Measurements from ENCODE around the gene USP2. TPM values are rescaled to one million over a fixed set of nuclear protein-coding genes. Genes with fewer than 3 reads are reported as not detected.

USP2 gene
- total RNA-seq, 1 donor: 0.43 TPM

DNA sequence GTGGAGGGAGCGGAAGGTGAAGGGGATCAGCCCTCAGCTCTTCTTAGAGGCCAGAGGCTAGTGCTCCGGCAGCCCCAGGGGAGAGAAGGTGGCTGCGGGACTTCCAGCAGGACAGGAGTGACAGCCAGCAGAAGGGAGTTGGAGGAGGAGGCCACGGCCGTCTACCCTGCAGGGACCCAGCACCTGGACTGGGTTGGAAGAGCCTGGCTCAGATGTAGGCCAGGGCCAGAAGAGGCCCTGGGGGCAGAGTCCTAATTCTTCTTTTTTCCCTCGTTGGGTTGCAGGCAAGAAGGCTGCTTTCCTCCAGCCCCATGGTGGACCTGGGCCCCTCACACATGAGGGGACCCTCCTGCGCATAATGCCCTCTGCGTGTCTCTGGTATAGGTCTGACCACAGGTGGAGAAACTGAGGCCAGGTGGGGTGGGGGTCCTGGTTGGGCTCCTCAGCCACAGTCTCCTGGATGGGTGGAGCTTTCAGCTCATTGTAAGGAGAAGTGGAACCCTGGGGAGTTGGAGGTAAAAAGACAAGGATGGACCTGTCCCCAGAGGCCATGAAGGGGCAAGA, 62.3 kb downstream of the USP2 start:
- no peak for DNase-seq (ENCODE audit: low read depth)
- TF ChIP-seq, protein P1, sequence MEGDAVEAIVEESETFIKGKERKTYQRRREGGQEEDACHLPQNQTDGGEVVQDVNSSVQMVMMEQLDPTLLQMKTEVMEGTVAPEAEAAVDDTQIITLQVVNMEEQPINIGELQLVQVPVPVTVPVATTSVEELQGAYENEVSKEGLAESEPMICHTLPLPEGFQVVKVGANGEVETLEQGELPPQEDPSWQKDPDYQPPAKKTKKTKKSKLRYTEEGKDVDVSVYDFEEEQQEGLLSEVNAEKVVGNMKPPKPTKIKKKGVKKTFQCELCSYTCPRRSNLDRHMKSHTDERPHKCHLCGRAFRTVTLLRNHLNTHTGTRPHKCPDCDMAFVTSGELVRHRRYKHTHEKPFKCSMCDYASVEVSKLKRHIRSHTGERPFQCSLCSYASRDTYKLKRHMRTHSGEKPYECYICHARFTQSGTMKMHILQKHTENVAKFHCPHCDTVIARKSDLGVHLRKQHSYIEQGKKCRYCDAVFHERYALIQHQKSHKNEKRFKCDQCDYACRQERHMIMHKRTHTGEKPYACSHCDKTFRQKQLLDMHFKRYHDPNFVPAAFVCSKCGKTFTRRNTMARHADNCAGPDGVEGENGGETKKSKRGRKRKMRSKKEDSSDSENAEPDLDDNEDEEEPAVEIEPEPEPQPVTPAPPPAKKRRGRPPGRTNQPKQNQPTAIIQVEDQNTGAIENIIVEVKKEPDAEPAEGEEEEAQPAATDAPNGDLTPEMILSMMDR (IDR thresholded peaks at IDR 0.05; ENCODE audit: insufficient read depth, low read depth, low read length): no peak

DNA sequence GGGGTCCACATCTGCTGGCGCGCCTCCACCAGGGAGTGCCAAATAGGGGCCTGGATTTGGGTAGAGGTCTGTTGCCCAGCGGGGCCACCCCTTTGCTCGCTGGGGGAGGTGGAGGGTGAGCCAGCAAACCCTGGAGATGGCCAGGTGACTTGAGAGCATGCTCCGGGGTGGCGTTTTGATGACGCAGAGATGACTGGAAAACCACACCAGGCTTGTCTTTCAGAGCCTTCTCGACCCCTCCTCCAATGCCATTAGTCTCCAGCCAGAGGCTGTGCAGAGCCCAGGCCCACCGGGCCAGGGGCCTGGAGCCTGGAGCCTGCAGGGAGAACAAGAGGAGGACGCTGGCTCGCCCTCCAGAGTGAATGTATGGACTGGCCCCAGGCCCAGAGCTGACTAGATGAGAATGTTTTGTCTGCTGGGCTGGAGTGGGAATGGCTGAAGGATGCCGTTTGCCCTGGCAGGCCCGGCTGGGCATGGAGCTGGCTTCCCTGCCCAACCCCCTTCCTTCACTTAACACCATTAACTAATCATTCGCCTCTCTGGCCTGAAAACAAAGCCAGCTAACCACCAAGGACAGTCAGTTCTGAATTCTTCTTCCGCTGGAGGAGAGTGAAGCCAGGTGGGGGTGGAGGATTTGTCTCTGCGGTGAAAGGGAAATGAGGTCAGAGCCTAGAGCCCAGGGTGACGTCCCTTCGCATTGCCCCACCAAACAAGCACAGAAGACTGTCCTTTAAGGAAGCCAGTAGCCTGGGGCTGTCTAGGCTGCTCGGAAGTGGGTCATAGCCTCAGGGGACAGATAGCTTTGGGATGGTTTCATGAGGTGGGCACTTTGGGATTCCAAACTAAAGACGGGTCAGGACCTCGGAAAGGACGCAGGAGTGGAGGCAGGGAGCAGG, 63.0 kb downstream of the USP2 start:
- TF ChIP-seq, protein P1 (IDR thresholded peaks at IDR 0.05; ENCODE audit: insufficient read depth, low read depth, low read length): no peak
- no peak overlapping the region for H3K4me3 ChIP-seq (ENCODE audit: low read depth, low read length)
- DNase-seq (ENCODE audit: low read depth): peak; percentile 58

More for the DNA sequence above, 62.3 kb downstream of the USP2 start:
- no peak overlapping the region for H3K4me3 ChIP-seq (ENCODE audit: low read depth, low read length)

DNA sequence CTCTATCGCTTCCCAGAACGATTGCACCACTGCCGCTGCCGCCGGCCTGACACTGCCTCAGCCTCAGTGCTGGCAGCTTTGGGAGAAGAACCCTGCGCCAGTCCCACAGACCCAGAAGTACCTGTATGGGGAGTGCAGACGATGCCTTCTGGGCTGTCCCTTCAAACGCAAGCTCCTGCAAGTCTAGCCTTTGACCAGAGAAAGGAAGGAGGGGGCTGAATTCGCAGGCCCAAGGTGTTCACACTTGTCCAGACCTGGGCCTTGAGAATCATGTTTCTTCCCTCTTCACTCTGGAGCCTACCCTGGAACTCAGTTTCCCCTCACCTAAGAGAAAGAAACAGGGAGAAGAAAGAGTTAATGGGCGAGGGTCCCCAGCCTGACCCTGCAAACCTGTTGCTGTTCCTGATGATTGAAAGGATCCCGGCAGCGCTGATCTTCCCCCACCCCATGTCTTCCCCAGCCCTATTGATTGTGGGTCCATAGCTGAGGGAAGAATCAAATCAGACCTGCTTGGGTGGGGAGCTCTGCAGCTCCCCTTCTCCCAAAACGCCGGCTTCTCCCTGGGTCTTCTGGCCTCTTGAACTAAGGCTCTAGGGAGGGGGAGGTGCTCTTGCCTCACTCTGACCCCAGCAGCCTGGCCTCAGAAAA, 63.8 kb downstream of the USP2 start:
- no peak overlapping the region for H3K4me3 ChIP-seq (ENCODE audit: low read depth, low read length)

DNA sequence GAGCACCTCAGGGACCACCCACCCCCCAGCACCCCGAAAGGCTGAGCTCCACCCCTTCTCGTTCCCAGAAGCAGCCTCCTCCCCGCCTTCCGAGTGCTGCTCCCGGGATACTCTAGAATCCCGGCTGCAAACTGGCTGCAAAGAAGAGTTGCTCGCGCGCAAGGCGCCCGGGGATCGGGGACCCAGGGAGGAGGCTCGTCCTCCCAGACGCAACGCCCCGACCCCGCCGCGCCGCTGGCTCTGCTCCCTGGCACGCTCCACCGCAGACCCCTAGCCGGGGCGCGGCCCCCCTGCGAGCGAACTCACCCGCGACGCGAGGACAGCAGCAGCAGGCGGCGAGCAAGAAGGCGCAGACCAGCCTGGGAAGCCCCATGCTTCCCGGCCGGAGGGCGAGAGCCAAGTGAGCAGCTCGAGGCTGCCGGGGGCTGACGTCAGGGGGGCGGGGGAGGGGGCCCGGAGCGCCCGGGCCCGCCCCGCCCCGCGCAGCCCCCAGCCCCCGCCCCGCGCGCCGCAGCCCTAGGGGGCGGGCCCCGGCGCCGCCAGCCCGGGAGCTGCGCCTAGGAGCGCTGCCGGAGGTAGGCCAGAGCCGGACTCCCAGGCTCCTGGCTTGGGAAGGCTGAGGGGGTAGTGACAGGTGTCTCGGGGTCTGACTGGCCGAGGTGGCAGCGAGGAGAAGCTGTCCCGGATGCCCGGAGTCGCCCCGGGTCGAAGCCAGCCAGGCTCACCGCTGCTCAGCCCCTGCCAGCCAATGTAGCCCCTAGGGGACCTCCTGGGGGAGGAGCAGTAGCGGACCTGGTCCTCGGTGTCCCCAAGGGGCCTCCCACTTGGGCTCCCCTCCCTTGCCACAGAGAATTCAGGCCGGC, 64.5 kb downstream of the USP2 start, which contains the start of gene MCAM:
TSS of gene MCAM (minus strand) at position 402 of the 863 bp plus-strand sequence. CDS start at position 373, 29 bp downstream.
- peak within 1 kb of the TSS; percentile 64 for H3K4me3 ChIP-seq (ENCODE audit: low read depth, low read length)
- TF ChIP-seq, protein P1 (IDR thresholded peaks at IDR 0.05; ENCODE audit: insufficient read depth, low read depth, low read length): no peak
- DNase-seq (ENCODE audit: low read depth): peak; percentile 45

More for the DNA sequence above, 63.8 kb downstream of the USP2 start:
- DNase-seq (ENCODE audit: low read depth): no peak
- TF ChIP-seq, protein P1 (IDR thresholded peaks at IDR 0.05; ENCODE audit: insufficient read depth, low read depth, low read length): no peak

DNA sequence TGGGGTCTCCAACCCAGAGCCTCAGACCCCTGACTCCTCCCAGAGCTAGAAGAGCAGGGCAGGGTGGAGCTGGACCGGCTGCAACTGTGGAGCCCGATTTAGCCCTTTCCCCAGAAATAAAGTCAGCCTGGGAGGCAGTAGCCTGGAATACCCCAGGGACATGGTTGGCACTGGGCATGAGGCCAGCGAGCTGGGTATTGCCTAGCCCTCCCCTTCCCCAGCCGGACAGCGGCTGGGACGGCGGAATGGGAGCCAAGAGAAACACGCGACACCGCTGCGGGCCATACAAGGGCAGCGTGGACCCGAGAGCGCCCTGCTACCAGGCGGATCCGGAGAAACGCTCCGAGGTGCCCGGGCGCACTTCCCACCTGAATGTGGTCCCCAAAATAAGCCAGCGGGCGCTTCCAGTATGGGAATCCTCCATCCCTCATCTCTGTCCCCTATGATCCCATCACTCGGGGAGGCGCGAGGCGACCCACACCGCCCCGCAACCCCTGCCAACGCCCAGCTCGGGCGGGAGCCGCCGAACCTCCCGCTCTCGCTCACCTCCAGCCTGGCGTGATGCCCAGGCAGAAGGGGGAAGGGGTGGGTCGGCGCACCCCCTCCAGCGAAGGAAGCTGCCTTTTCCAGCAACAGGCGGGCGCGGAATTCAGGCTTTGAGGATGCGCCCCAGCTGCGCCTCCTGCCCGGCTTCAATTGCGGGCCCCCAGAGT, 65.3 kb downstream of the USP2 start:
- no peak for DNase-seq (ENCODE audit: low read depth)
- peak overlapping the region; percentile 64 for H3K4me3 ChIP-seq (ENCODE audit: low read depth, low read length)
- TF ChIP-seq, protein P1 (IDR thresholded peaks at IDR 0.05; ENCODE audit: insufficient read depth, low read depth, low read length): no peak

All from fibroblast of villous mesenchyme (primary cell).